Spleen (tissue), 11 donors: Measurements from ENCODE around the gene ZNF774. TPM values are rescaled to one million over a fixed set of nuclear protein-coding genes. Genes with fewer than 3 reads are reported as not detected.

Experiments used
- DNase-seq: peaks from one replicate; pipeline ENCODE4 v3.0.0-alpha.2; 2020
- H3K27ac ChIP-seq, 8 donors: fragments of 200-600 bp; sonication (generic) in 7 of 8; 1 replicate in 4 of 8; 2 replicates in 4 of 8; pipeline versions ENCODE4 v1.5.0 to v1.8.0; 2016 to 2021; ENCODE audit warnings: inconsistent platforms in 4 of 8, mild to moderate bottlenecking in 4 of 8, moderate library complexity in 1 of 8
- H3K27me3 ChIP-seq, 7 donors: fragments of 200-600 bp; sonication (generic) in 6 of 7; replicated peaks in 1 of 7; 1 replicate in 4 of 7; 2 replicates in 3 of 7; pipeline versions ENCODE4 v1.5.0 to v1.8.0; 2016 to 2021; ENCODE audit warnings: inconsistent platforms in 3 of 7, mild to moderate bottlenecking in 1 of 7
- H3K36me3 ChIP-seq, 6 donors: fragments of 200-600 bp; sonication (generic) in 5 of 6; 1 replicate in 4 of 6; 2 replicates in 2 of 6; pipeline versions ENCODE4 v1.5.0 to v1.8.0; 2016 to 2021; ENCODE audit warnings: inconsistent platforms in 2 of 6
- H3K4me1 ChIP-seq, 6 donors: fragments of 200-600 bp; sonication (generic) in 5 of 6; 1 replicate in 3 of 6; 2 replicates in 3 of 6; pipeline versions ENCODE4 v1.5.0 to v1.8.0; 2016 to 2021; ENCODE audit warnings: inconsistent platforms in 3 of 6
- H3K4me3 ChIP-seq, 8 donors: fragments of 200-600 bp; sonication (generic) in 7 of 8; 1 replicate in 4 of 8; 2 replicates in 4 of 8; pipeline versions ENCODE4 v1.5.0 to v1.8.0; 2016 to 2021; ENCODE audit warnings: inconsistent platforms in 4 of 8, mild to moderate bottlenecking in 4 of 8, moderate library complexity in 2 of 8
- H3K9me3 ChIP-seq, 8 donors: fragments of 200-600 bp; sonication (generic) in 7 of 8; 1 replicate in 4 of 8; 2 replicates in 4 of 8; pipeline versions ENCODE4 v1.5.0 to v1.8.0; 2016 to 2021; ENCODE audit warnings: inconsistent platforms in 4 of 8
- POLR2A ChIP-seq, 3 donors: fragments of 450-650 bp; IDR thresholded peaks; one replicate each; pipeline ENCODE4 v1.5.1; 2017; ENCODE audit warnings: antibody characterized with exemption in 3 of 3, mild to moderate bottlenecking in 1 of 3
- POLR2AphosphoS5 ChIP-seq, 3 donors: sonication (generic); formaldehyde crosslinking; IDR thresholded peaks; one replicate each; pipeline ENCODE4 v1.5.1; 2017; ENCODE audit warnings: antibody characterized with exemption in 3 of 3
- WGBS, 5 donors: extraction: QIAGEN DNeasy Blood & Tissue Kit in 3 of 5; methylation state at CpG; one replicate each; pipeline versions ENCODE4 v1.1.5 to v1.1.7; 2013 to 2018; 5-methylcytosine and 5-hydroxymethylcytosine counted together
- intact Hi-C: fragments of 100-400 bp; cut with DNase I; formaldehyde crosslinking; loops from one replicate; pipeline ENCODE4 v1.15.0; 2023; ENCODE audit warnings: low total_unique reads
- polyA plus RNA-seq, 3 donors: library from polyadenylated mRNA; stranded (reverse); fragments of 200-250 nt; gene quantifications; one replicate each; pipeline ENCODE4 v1.2.1, GENCODE V29; 2013
- total RNA-seq, 7 donors: library from RNA; depleted of rRNA in 3 of 7; stranded (reverse); fragments of >200 nt in 3 of 7; fragmentation: NEBNext Ultra II Directional in 4 of 7; extraction: Animal tissue kit (Norgen Biotek cat#: 25700) in 4 of 7; gene quantifications; one replicate each; pipeline versions ENCODE4 v1.1.0 to v1.2.1, GENCODE V29; 2016 to 2021
- TF ChIP-seq, protein P1 (sequence below), 11 experiments: fragments of 200-600 bp in 7 of 11; fragments of 450-650 bp in 4 of 11; sonication (generic) in 4 of 11; IDR thresholded peaks in 8 of 11; conservative IDR thresholded peaks in 3 of 11; 1 replicate in 7 of 11; 2 replicates in 4 of 11; pipeline versions ENCODE4 v1.4.0 to v1.8.0; 2016 to 2021; ENCODE audit warnings: antibody characterized with exemption in 11 of 11, inconsistent platforms in 4 of 11, mild to moderate bottlenecking in 1 of 11
- donor health status: healthy with polysubstance abuse.
- donor health status: DM: no; HTN: no; CAD: no; lungs with moderate emphysema.
- donor health status: DM: no; HTN: no; CAD: no.
- donor health status: Bipolar disorder and iron deficiency.
- donor health status: healthy.
- donor health status: DM: no; HTN: no; CAD: no.
- donor health status: DM: yes; HTN: yes; CAD: no.

Gene ZNF774
- total and polyA plus RNA-seq, 10 donors = 0.17 to 4.2 (median 1.6) TPM

GRCh38 chr15:90393040-90393439 is 41.0 kb downstream of the ZNF774 start:
- H3K4me3 ChIP-seq = no peak overlapping the region
- peaks cover 27 to 95% (median 89%) of the 10 kb centered on the region in 6 donors for H3K4me1 ChIP-seq
- intact Hi-C loops = no loop called here
- no peak for TF ChIP-seq POLR2A (IDR thresholded peaks at IDR 0.05)
- no peak for TF ChIP-seq POLR2AphosphoS5 (IDR thresholded peaks at IDR 0.05)
- TF ChIP-seq, protein P1, sequence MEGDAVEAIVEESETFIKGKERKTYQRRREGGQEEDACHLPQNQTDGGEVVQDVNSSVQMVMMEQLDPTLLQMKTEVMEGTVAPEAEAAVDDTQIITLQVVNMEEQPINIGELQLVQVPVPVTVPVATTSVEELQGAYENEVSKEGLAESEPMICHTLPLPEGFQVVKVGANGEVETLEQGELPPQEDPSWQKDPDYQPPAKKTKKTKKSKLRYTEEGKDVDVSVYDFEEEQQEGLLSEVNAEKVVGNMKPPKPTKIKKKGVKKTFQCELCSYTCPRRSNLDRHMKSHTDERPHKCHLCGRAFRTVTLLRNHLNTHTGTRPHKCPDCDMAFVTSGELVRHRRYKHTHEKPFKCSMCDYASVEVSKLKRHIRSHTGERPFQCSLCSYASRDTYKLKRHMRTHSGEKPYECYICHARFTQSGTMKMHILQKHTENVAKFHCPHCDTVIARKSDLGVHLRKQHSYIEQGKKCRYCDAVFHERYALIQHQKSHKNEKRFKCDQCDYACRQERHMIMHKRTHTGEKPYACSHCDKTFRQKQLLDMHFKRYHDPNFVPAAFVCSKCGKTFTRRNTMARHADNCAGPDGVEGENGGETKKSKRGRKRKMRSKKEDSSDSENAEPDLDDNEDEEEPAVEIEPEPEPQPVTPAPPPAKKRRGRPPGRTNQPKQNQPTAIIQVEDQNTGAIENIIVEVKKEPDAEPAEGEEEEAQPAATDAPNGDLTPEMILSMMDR (IDR thresholded peaks at IDR 0.05 in 8 of 11, conservative IDR thresholded peaks at IDR 0.05 in 3 of 11) = no peak
- WGBS, 5 donors = 67 to 77% (median 76%) methylated on average over 1 of the region's 1 CpG
- DNase-seq = no peak
- H3K9me3 ChIP-seq = no peaks in the 10 kb centered on the region
- H3K27me3 ChIP-seq = no peaks in the 10 kb centered on the region
- peaks cover 0 to 50% (median 13%) of the 10 kb centered on the region in 6 donors for H3K36me3 ChIP-seq
- H3K27ac ChIP-seq = peak overlapping the region in 2 of 8 donors; percentile 23 to 34

GRCh38 chr15:90394074-90394473 is 42.0 kb downstream of the ZNF774 start:
- 93 to 100% (median 95%) methylated on average over 1 of the region's 1 CpG for WGBS, 5 donors
- H3K4me3 ChIP-seq = no peak overlapping the region
- no peaks in the 10 kb centered on the region for H3K27me3 ChIP-seq
- intact Hi-C loops = no loop called here
- TF ChIP-seq POLR2AphosphoS5 (IDR thresholded peaks at IDR 0.05) = no peak
- no peaks in the 10 kb centered on the region for H3K9me3 ChIP-seq
- peaks cover 27 to 100% (median 94%) of the 10 kb centered on the region in 6 donors for H3K4me1 ChIP-seq
- peaks cover 0 to 50% (median 13%) of the 10 kb centered on the region in 6 donors for H3K36me3 ChIP-seq
- no peak for DNase-seq
- peak overlapping the region in 2 of 8 donors; percentile 31 to 46 for H3K27ac ChIP-seq

- TF ChIP-seq, protein P1 (IDR thresholded peaks at IDR 0.05 in 8 of 11, conservative IDR thresholded peaks at IDR 0.05 in 3 of 11) = no peak
- TF ChIP-seq POLR2AphosphoS5 (IDR thresholded peaks at IDR 0.05) = no peak
- TF ChIP-seq POLR2A (IDR thresholded peaks at IDR 0.05) = no peak
- Histone ChIP-seq H3K4me3 (no peak overlapping the region), H3K27ac (peak overlapping the region in 2 of 8 donors; percentile 31 to 46), H3K9me3 (no peaks in the 10 kb centered on the region), H3K27me3 (no peaks in the 10 kb centered on the region), H3K36me3 (peaks cover 0 to 50% (median 13%) of the 10 kb centered on the region in 6 donors), H3K4me1 (peaks cover 20 to 100% (median 94%) of the 10 kb centered on the region in 6 donors)
- DNase-seq = no peak
- intact Hi-C loops = no loop called here
- WGBS, 5 donors = 92 to 97% (median 93%) methylated on average over 12 of the region's 12 CpGs
Measured at GRCh38 chr15:90394748-90395442, 42.8 kb downstream of the ZNF774 start.

DNA sequence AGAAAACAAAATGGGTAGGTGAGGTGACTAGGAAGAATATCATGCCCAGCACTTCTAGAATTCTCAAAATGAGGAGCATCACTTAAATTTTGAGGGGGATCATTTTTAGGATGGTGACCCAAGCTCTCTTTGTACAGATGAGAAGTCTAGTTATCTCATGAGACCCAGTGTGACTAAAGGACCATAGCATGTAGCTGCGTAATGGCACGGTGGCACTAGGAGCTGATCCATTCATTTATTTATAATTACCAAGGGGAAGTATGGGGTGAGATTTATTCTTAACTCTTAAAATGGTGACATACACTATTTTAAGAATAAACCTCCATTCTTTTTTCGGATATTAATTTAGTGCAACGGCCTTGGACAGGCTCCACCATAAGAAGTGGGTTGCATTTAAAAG is 44.2 kb downstream of the ZNF774 start:
- 79 to 90% (median 84%) methylated on average over 4 of the region's 4 CpGs for WGBS, 5 donors
- Histone ChIP-seq H3K4me3 (no peak overlapping the region), H3K9me3 (no peaks in the 10 kb centered on the region), H3K4me1 (peaks cover 32 to 100% (median 94%) of the 10 kb centered on the region in 6 donors), H3K27ac (peak overlapping the region in 2 of 8 donors; percentile 18 to 34), H3K27me3 (no peaks in the 10 kb centered on the region), H3K36me3 (peaks cover 0 to 41% (median 4%) of the 10 kb centered on the region in 6 donors)
- intact Hi-C loops = no loop called here
- no peak for TF ChIP-seq POLR2AphosphoS5 (IDR thresholded peaks at IDR 0.05)
- no peak for TF ChIP-seq POLR2A (IDR thresholded peaks at IDR 0.05)
- TF ChIP-seq, protein P1 (IDR thresholded peaks at IDR 0.05 in 8 of 11, conservative IDR thresholded peaks at IDR 0.05 in 3 of 11) = no peak
- DNase-seq = no peak
